ENCODE measurements around the gene SUPT20HL2.

SUPT20HL2 gene

DNA sequence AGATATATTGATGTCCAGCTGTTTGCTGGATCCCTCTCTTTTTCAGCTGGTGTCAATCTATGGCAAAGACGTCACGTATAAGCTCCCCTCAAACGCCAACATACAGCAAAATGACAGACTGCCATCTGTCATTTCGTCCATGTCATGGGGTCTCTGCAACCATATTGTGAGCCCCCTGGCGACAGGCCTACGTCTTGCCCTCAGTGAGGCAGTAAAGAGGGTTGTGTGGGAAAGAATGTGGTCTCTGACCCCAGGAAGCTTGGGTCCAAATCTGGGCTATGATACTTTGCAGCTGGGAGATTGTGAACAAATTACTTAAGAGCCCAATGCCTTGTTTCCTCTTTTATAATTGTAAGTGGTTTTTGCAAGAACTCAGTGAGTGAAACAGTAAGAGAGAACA, 7.4 kb downstream of the SUPT20HL2 start:
- peaks cover 5% of the 10 kb centered on the region for H3K4me1 ChIP-seq (ENCODE audit: insufficient read depth, insufficient read length)
- H3K9ac ChIP-seq (ENCODE audit: insufficient read length, low read depth), result no peak overlapping the region
- H3K36me3 ChIP-seq (ENCODE audit: insufficient read depth, insufficient read length, low read length), result no peaks in the 10 kb centered on the region
- TF ChIP-seq YY1 (IDR thresholded peaks at IDR 0.05; ENCODE audit: insufficient read depth, insufficient read length) (no peak), ZNF274 (IDR thresholded peaks at IDR 0.05; ENCODE audit: low read depth, low read length) (no peak), SUZ12 (IDR thresholded peaks at IDR 0.05; ENCODE audit: extremely low read depth, insufficient read depth, insufficient read length) (no peak)
- no peak overlapping the region for H3K4me3 ChIP-seq (ENCODE audit: insufficient read length, low read depth)
- no peak for DNase-seq (ENCODE audit: low read depth, low spot score)
- no peaks in the 10 kb centered on the region for H3K27me3 ChIP-seq (ENCODE audit: insufficient read depth, insufficient read length)
- H3K9me3 ChIP-seq (ENCODE audit: insufficient read depth, low read length), result no peaks in the 10 kb centered on the region

DNA sequence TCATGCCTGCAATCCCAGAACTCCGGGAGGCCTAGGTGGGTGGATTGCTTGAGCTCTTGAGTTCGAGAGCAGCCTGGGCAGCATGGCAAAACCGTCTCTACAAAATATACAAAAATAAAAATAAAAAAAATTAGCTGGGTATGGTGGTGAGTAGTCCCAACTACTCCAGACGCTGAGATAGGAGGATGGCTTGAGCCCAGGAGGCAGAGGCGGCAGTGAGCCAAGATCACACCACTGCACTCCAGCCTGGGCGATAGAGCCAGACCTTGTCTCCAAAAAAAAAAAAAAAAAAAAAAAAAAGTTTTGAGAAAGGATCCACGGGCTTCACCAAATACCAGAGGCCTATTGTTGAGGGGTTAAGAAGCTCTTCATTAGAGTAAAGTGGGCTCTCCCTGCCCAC, 8.0 kb downstream of the SUPT20HL2 start:
- Histone ChIP-seq H3K36me3 (ENCODE audit: insufficient read depth, insufficient read length, low read length) (no peaks in the 10 kb centered on the region), H3K4me1 (ENCODE audit: insufficient read depth, insufficient read length) (peaks cover 5% of the 10 kb centered on the region), H3K4me3 (ENCODE audit: insufficient read length, low read depth) (no peak overlapping the region), H3K9ac (ENCODE audit: insufficient read length, low read depth) (no peak overlapping the region), H3K9me3 (ENCODE audit: insufficient read depth, low read length) (no peaks in the 10 kb centered on the region), H3K27me3 (ENCODE audit: insufficient read depth, insufficient read length) (no peaks in the 10 kb centered on the region)
- TF ChIP-seq SUZ12 (IDR thresholded peaks at IDR 0.05; ENCODE audit: extremely low read depth, insufficient read depth, insufficient read length) (no peak), ZNF274 (IDR thresholded peaks at IDR 0.05; ENCODE audit: low read depth, low read length) (no peak), YY1 (IDR thresholded peaks at IDR 0.05; ENCODE audit: insufficient read depth, insufficient read length) (no peak)
- DNase-seq (ENCODE audit: low read depth, low spot score), result no peak

DNA sequence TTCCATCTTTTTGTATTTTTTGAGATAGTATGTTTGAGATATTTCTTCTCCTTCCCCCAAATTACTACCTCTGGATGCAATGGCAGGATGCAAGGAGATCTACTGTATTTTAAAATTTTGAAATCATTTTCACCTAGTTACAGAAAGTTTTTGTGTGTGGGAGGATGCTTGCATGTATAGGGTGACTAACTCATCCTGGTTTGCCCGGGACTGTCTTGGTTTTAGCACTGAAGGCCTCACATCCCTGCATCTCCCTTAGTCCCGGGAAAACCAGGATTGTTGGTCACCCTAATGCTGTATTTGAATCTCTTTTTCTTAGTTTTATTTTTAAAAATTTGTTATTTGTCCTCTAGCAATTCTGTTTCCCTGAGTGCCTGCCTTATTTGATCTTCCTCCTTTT, 12.1 kb downstream of the SUPT20HL2 start:
- Histone ChIP-seq H3K4me3 (ENCODE audit: insufficient read length, low read depth) (no peak overlapping the region), H3K9me3 (ENCODE audit: insufficient read depth, low read length) (no peaks in the 10 kb centered on the region), H3K4me1 (ENCODE audit: insufficient read depth, insufficient read length) (no peaks in the 10 kb centered on the region), H3K9ac (ENCODE audit: insufficient read length, low read depth) (no peak overlapping the region), H3K27me3 (ENCODE audit: insufficient read depth, insufficient read length) (no peaks in the 10 kb centered on the region), H3K36me3 (ENCODE audit: insufficient read depth, insufficient read length, low read length) (no peaks in the 10 kb centered on the region)
- no peak for TF ChIP-seq SUZ12 (IDR thresholded peaks at IDR 0.05; ENCODE audit: extremely low read depth, insufficient read depth, insufficient read length)
- TF ChIP-seq ZNF274 (IDR thresholded peaks at IDR 0.05; ENCODE audit: low read depth, low read length), result no peak
- TF ChIP-seq YY1 (IDR thresholded peaks at IDR 0.05; ENCODE audit: insufficient read depth, insufficient read length), result no peak
- no peak for DNase-seq (ENCODE audit: low read depth, low spot score)

DNA sequence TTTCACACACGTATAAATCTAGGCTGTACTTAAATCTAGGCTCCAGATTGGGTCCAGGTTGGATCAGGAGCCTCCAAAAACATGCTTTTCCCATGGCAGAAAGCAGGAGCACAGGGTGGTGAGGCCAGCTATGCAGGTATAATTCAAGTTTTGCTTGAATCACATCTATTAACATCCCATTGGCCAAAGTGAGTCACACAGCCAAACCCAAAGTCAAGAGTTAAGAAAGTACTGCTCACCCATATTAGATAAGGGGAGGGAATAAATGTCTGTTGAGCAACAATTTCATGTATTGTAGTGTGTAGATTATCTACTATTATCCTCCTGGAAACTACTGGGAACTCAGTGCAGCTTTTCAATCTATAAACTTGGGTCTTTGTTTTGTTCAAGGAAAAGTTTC, 12.8 kb downstream of the SUPT20HL2 start:
- H3K4me3 ChIP-seq (ENCODE audit: insufficient read length, low read depth), result no peak overlapping the region
- no peaks in the 10 kb centered on the region for H3K4me1 ChIP-seq (ENCODE audit: insufficient read depth, insufficient read length)
- H3K9me3 ChIP-seq (ENCODE audit: insufficient read depth, low read length), result no peaks in the 10 kb centered on the region
- no peak for DNase-seq (ENCODE audit: low read depth, low spot score)
- H3K9ac ChIP-seq (ENCODE audit: insufficient read length, low read depth), result no peak overlapping the region
- H3K36me3 ChIP-seq (ENCODE audit: insufficient read depth, insufficient read length, low read length), result no peaks in the 10 kb centered on the region
- no peaks in the 10 kb centered on the region for H3K27me3 ChIP-seq (ENCODE audit: insufficient read depth, insufficient read length)
- no peak for TF ChIP-seq SUZ12 (IDR thresholded peaks at IDR 0.05; ENCODE audit: extremely low read depth, insufficient read depth, insufficient read length)

DNA sequence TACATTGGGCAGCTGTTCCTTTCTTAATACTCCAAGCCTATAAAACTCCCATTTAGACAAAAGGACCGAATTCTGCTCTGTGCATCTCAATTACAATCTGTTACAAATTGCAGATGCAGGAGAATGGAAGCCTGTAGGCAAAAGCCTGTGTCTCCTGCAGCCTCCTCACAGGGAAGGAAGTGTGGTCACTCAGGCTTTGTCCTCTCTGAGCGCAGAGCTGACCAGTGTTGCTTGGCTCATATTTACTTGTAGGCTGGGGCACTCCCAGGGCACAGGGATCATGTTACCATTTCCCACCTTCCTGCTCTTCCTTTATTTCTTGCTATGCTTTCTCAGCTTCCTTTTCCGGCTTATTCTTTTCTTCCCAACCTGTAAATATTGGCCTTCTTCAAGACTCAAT, 15.7 kb downstream of the SUPT20HL2 start:
- no peaks in the 10 kb centered on the region for H3K4me1 ChIP-seq (ENCODE audit: insufficient read depth, insufficient read length)
- H3K36me3 ChIP-seq (ENCODE audit: insufficient read depth, insufficient read length, low read length), result no peaks in the 10 kb centered on the region
- H3K27me3 ChIP-seq (ENCODE audit: insufficient read depth, insufficient read length), result no peaks in the 10 kb centered on the region
- no peak overlapping the region for H3K9ac ChIP-seq (ENCODE audit: insufficient read length, low read depth)
- no peak for DNase-seq (ENCODE audit: low read depth, low spot score)
- H3K9me3 ChIP-seq (ENCODE audit: insufficient read depth, low read length), result no peaks in the 10 kb centered on the region
- no peak overlapping the region for H3K4me3 ChIP-seq (ENCODE audit: insufficient read length, low read depth)
- TF ChIP-seq YY1 (IDR thresholded peaks at IDR 0.05; ENCODE audit: insufficient read depth, insufficient read length), result no peak
- no peak for TF ChIP-seq SUZ12 (IDR thresholded peaks at IDR 0.05; ENCODE audit: extremely low read depth, insufficient read depth, insufficient read length)
- no peak for TF ChIP-seq ZNF274 (IDR thresholded peaks at IDR 0.05; ENCODE audit: low read depth, low read length)

DNA sequence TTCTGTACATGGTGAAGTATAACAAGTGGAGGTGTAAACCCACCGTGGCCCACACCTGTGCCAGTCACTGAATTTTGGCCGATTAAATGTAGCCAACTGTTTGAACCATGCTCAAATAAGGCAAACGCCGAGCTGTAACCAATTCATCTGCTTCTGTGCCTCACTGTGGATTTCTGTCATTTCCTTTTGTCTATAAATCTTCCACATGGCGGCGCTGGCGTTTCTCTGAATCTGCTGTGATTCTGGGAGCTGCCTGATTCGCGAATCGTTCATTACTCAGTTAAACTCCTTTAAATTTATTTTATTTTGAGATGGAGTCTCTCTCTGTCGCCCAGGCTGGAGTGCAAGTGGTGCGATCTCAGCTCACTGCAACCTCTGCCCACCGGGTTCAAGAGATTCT, 19.2 kb downstream of the SUPT20HL2 start:
- H3K9me3 ChIP-seq (ENCODE audit: insufficient read depth, low read length), result peaks cover under 1% of the 10 kb centered on the region; the same call in 1 of the 2 replicates
- H3K4me3 ChIP-seq (ENCODE audit: insufficient read length, low read depth), result no peak overlapping the region
- no peaks in the 10 kb centered on the region for H3K36me3 ChIP-seq (ENCODE audit: insufficient read depth, insufficient read length, low read length)
- no peak for DNase-seq (ENCODE audit: low read depth, low spot score)
- no peak overlapping the region for H3K9ac ChIP-seq (ENCODE audit: insufficient read length, low read depth)
- no peaks in the 10 kb centered on the region for H3K4me1 ChIP-seq (ENCODE audit: insufficient read depth, insufficient read length)
- no peak for TF ChIP-seq SUZ12 (IDR thresholded peaks at IDR 0.05; ENCODE audit: extremely low read depth, insufficient read depth, insufficient read length)
- TF ChIP-seq ZNF274 (IDR thresholded peaks at IDR 0.05; ENCODE audit: low read depth, low read length), result no peak
- no peak for TF ChIP-seq YY1 (IDR thresholded peaks at IDR 0.05; ENCODE audit: insufficient read depth, insufficient read length)
- H3K27me3 ChIP-seq (ENCODE audit: insufficient read depth, insufficient read length), result no peaks in the 10 kb centered on the region

DNA sequence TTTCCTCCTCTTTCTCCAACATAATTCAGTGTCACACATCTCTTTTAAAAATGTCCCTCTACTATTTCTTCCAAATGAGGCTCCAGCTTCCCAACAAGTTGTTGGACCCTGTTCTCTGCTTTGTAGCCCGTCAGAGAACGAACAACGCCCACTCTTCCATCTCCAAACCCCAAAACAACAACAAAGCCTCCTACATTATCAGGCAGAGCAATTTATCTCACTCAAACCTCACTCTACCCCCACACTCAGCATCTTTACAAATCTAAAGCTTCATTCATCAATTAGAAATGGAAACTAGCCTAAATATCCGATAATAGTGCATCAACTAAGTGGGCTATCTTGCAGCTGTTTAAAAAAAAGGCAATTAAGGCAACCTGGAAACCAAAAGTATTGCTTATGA, 20.5 kb downstream of the SUPT20HL2 start:
- Histone ChIP-seq H3K36me3 (ENCODE audit: insufficient read depth, insufficient read length, low read length) (no peaks in the 10 kb centered on the region), H3K27me3 (ENCODE audit: insufficient read depth, insufficient read length) (no peaks in the 10 kb centered on the region), H3K9me3 (ENCODE audit: insufficient read depth, low read length) (peaks cover 5% of the 10 kb centered on the region; the same call in 1 of the 2 replicates), H3K4me3 (ENCODE audit: insufficient read length, low read depth) (no peak overlapping the region), H3K9ac (ENCODE audit: insufficient read length, low read depth) (no peak overlapping the region), H3K4me1 (ENCODE audit: insufficient read depth, insufficient read length) (no peaks in the 10 kb centered on the region)
- DNase-seq (ENCODE audit: low read depth, low spot score), result no peak
- TF ChIP-seq ZNF274 (IDR thresholded peaks at IDR 0.05; ENCODE audit: low read depth, low read length), result no peak
- no peak for TF ChIP-seq YY1 (IDR thresholded peaks at IDR 0.05; ENCODE audit: insufficient read depth, insufficient read length)
- TF ChIP-seq SUZ12 (IDR thresholded peaks at IDR 0.05; ENCODE audit: extremely low read depth, insufficient read depth, insufficient read length), result no peak

DNA sequence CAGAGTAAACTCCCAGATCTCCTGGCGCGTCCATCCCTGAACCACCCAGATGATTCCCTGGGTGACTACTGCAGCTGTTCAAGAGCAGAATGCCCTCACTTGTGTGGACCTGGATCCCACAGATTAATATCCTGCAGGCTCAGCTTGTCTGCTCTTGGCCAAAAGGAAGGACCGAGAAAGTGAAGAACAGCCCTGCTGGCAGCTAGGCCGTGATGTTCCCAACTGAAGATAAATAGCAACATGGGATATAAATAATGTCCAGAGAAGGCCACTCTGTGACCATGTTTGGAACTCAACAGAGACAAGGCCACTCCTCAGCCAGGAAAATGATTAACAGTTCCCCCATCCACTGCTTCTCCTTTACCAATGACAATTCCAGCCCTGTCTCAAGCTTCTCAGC, 21.5 kb downstream of the SUPT20HL2 start:
- Histone ChIP-seq H3K4me1 (ENCODE audit: insufficient read depth, insufficient read length) (no peaks in the 10 kb centered on the region), H3K27me3 (ENCODE audit: insufficient read depth, insufficient read length) (no peaks in the 10 kb centered on the region), H3K9me3 (ENCODE audit: insufficient read depth, low read length) (peaks cover 5% of the 10 kb centered on the region; the same call in 1 of the 2 replicates), H3K4me3 (ENCODE audit: insufficient read length, low read depth) (no peak overlapping the region), H3K36me3 (ENCODE audit: insufficient read depth, insufficient read length, low read length) (no peaks in the 10 kb centered on the region), H3K9ac (ENCODE audit: insufficient read length, low read depth) (no peak overlapping the region)
- TF ChIP-seq ZNF274 (IDR thresholded peaks at IDR 0.05; ENCODE audit: low read depth, low read length) (no peak), SUZ12 (IDR thresholded peaks at IDR 0.05; ENCODE audit: extremely low read depth, insufficient read depth, insufficient read length) (no peak), YY1 (IDR thresholded peaks at IDR 0.05; ENCODE audit: insufficient read depth, insufficient read length) (no peak)
- DNase-seq (ENCODE audit: low read depth, low spot score), result no peak
